ENCODE results near the gene RAD51B.

The RAD51B gene

DNA sequence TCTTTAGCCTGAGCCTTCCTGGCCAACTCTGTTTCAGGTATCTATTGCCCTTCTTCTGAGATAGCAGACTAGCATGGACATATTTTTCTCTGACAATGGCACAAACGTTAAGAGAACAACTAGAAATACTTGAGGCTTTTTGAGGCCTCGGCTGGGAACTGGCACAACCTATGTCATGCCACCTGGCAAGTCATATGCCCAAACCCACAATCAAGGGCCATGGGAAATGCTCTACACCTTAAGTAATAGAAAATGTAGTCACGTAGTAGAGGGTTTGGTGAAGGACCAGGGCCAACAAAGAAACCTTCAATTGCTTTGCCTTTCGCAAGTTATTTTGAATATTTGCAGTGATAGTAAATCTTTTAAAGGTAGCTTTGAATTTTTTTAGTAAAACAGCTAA, 647.8 kb downstream of the RAD51B start:
- no peak for DNase-seq (ENCODE audit: low read depth)

DNA sequence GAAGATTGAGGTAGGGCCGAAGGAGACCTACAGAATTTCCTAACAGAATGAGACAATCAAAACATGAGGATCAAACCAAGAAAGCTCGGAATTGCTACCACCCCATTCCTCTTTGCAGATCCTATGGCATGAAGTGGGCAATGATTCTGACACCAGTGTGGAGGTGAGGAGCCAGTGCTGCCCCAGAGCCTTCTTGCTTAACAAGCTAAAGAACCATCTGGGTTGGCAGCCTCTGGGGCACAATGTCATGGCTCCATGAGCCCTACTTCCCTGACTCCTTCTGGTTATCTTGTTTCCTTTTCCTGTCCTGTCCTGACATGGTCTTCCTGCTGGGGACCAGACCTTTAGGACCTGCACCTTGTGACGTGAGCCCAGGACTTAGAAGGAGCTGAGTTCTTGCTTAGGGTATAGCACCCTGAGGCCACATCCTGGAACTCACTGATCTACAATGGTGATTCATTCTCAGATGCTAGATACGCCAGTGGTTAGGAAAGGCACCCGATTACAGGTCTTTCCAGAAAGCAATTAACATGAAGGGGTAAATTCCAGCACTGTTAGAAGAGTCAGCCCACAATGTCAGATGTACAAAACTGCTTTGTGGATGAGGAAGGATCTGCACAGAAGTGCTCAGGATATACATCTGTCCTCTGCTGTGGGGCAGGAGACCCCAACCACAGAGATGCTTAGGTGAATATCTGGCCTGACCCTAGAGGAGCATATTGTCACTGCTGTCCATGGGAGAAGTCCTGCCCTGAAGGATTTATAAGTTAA, 649.0 kb downstream of the RAD51B start:
- peak; percentile 91 for DNase-seq (ENCODE audit: low read depth)

DNA sequence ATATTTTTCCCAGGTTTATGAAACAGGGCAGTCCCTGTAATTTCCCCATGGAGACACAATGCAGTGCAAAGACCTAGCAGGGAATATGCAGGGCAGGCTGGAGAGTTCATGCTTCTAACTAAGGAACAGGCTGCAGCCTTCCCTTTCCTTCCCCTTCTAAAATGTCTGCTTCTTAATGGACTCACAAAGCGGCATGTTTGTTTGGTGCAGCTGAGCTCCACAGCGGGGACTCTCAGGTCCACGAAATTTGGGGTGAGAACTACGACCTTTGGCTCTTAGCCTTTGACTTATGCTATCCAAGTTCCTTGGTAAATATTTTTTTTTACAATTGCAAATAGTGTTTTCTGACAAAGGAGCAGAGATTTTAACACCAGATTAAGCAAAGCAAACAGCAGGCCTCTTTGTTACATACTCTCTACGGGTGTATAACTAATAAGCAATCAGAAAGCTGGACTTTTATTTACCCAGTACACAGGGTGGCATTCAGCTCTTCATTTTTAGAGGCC, 649.7 kb downstream of the RAD51B start:
- DNase-seq (ENCODE audit: low read depth), result no peak

DNA sequence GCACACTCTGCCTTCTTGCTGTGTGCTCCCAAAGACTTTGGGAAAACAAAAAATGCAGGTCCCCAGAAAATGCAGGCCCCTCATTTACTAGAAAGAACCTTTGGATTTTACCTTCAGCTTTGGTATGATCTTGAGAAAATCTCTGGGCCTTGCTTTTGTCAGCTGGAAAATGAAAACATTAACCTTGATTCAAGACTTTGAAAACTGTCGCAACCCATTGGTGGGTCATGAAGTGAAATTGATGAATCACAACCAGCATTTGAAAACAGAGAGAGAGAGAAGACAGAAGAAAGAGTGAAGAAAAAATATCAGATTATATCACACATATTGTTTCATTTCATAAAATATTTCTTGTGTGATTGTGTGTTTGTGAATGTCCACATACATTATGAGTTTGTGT, 650.8 kb downstream of the RAD51B start:
- peak; percentile 54 for DNase-seq (ENCODE audit: low read depth)

DNA sequence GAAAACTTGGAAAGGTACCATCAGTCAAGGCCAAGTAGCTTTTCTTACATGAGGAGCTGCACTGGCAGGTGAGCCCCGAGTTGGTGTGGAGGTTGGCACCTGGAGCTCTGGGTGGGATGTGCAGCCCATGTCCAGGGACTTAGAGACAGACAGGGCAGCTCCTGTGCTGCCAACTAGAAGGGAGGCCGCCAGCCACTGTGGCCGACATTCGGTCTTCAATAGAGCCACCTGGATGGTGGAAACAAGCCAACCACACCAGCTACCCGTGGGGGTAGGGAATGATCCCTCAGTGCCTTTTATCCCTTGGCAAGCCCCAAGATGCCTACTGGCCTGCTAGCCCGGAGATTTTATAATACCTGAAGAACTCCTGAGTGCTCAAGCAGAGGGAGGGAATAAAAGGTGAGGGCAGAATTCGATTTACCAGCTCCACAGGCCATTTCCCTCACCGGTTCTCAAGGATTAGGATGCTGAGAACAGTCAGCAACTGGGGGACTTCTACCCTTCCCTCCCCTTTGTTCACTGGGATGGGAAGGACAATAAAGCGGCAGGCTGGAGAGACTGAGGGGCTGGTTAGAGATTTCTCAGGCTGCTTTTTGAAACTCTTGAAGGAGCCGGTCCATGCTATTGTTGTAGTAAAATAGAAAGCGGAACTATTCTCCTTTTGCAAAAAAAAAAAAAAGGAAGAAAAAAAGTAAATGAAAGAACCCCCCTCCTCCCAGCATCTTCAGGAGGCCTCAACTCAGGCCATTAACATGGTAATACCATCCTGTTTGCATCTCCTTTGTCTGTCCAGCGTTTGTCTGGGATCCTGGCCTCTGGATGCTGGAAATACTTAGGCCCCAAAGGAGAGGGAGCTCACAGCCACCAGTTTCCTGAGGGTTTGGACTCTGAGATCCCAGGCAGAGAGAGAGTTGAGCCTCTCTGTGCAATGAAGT, 651.7 kb downstream of the RAD51B start:
- DNase-seq (ENCODE audit: low read depth), result no peak

DNA sequence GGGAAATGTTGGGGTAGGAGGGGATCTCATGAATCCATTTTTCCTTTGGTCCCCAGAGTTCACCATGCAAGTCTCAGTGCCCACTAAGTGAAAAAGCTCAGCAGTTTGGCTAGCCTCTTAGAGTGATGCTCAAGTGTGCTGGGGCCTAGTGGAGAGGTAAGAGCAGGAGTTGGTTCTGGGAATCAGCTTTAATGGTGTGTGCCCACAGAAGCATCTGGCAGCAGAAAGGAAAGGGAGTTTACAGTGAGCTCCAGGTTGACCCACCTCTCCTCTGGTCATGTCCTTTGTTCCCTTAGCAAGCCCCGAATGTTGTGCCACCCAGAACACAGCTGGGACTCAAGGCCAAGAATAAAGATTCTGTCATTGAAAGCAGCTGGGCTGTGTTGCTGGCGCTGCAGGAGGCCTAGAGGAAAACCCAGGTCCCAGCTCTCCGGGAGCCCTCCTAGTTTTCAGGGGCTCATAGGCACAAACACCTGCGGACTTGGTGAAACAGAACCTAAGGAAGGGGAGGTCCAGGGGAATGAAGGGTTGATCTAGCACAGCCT, 652.5 kb downstream of the RAD51B start:
- no peak for DNase-seq (ENCODE audit: low read depth)

DNA sequence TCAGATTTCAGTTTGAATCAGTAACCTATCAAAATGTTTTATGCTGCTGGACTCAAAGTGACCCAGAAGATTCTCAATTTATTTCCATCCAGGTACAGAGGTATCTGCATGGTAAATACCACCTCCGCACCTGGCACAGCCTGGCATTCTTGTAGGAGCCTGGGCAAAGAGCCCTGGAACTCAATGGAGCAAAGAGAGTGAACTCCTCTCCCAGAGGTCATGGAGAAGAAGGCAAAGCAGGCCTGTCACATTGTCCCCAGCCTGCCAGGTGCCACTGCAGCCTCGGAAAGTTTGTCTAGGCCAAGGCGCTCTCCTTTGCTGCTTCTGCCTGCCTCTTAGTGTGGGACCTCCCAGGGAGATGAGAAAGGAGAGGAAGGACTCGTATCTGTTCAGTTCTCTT, 653.5 kb downstream of the RAD51B start:
- DNase-seq (ENCODE audit: low read depth), result no peak

DNA sequence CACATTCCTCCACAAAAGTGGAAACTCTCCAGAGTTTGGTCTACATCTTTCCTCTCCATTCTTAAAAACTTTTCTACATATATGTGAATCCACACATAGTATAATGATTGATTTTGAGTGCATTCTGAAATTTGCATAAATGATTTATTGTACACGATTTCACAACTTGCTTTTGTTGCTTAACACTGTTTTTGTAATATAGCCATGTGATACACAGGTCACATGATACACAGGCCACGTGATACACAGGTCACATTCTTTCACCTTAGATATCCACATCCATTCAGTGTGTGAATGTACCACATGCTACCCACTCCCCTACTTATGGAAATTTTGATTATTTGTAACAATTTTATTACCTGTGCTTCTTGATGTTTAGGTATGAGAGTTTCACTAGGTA, 654.2 kb downstream of the RAD51B start:
- peak; percentile 56 for DNase-seq (ENCODE audit: low read depth)

DNA sequence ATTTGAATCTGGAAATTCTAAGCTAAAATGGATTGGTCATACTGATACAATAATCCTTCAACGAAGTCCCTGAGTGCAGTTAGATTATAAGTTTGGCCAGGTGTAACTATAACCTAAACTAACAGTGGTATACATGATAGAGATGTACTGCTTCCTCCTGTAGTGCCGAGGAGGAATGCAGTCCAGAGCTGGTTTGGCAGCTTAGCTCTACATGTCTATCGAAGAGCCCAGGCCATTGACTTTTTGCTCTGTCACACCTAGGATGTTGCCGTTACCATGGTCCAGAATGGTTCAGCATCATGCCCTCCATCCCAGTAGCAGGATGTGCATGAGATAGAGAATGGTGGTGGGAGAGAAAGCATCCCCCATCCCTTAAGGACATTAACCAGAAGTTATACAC, 655.2 kb downstream of the RAD51B start:
- no peak for DNase-seq (ENCODE audit: low read depth)

DNA sequence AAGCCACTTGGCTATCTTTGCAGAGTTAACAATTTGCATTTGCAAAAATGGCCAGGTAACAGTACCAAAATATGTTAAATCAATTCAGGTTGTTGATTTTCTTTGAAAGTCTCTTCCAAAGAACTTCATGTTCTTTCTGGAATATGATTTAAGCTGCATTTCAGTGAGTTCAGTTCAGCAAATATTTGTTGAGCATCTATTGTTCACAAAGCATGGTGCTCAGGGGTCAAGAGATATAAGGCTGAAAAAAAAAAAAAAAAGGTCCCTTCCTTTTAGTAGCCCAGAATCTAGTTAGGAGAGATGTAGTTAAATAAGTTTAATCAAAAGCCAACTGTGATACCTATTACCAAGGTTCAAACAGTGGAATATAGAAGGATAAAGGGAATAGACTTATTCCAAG, 656.2 kb downstream of the RAD51B start:
- DNase-seq (ENCODE audit: low read depth), result no peak

DNA sequence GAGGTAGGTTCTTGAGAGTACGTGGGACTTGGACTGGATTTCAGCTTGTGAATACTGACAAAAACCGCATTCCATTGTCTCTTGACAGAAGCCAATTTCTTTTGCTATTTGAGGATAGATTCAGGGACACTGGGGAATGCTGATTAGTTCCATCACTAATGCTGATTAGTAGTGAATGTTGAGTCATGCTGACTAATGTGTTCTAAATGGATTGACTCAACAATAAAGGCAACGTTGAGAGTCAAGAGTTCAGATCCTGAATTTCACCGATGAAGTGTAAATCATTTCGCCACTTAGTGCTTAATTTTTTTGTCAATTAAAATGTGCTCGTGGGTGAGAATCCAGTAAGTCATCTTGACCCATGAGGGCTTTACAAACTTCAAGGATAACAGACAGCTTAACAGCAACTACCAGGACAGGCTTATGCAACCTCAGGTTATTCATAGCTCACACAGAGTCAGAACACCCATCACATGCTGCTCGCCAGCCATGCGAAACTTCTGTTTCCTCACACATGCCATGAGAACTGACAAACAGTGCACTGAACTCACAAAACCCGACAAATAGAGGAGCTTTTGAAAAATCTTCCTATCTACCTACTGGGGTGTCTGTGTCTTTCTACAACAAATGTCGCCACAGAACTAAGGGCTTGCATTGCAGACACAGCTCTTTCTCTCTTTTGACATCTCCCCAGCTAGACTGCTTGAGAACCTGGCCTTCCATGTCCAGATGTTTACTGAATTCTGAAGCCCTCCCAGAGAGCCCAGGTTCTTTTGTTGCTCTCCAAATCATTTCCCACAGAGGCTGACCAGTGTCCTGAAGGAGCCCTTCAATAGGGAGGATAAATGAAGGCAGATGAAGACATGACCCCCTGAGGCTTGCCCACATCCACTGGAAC, 656.9 kb downstream of the RAD51B start:
- peak; percentile 99 for DNase-seq (ENCODE audit: low read depth)

DNA sequence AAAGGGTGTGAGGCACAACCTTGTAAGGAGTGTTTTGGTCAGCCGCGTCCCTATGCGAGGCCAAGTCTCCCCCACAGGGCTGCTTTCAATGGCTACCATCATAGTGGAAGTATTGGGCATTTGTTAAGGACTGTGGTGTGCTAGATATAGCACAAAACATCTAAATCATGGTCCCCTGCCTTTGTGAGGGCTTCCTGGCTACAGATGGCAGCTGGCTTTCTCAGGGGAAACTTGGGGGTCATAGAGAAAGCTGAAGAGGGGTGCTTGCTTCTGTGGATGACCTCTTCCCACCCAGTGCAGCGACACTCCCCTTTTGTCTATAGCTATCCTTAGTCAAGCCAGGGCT, 657.5 kb downstream of the RAD51B start:
- no peak for DNase-seq (ENCODE audit: low read depth)

DNA sequence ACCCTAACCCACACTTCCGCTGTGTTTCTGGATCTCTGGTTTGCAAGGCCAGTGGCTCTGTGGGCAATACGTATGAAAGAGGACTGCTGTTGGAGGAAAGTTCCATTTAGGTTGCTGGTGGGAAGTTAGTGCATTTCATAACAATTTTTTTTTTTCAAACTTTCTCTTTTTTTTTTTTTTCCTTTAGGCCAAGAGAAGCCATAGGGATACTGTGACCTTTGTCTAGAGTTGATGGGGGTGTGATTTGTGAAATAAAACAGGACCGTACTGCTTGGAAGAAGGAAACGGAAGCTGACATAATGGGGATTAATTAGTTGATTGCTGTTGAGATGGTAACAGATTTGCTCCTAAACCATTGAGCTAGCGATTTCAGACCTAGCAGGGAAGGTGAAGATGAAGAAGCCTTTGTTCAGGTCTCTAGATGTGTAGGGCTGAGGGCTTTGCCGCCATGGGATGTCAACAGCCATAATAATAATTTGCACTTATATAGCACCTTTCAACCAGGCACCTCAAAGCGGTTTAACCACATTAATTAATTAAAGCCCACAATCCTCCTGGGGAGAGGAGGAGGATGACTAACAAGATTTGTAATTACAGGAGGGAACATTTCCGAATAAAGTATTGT, 658.0 kb downstream of the RAD51B start:
- no peak for DNase-seq (ENCODE audit: low read depth)

DNA sequence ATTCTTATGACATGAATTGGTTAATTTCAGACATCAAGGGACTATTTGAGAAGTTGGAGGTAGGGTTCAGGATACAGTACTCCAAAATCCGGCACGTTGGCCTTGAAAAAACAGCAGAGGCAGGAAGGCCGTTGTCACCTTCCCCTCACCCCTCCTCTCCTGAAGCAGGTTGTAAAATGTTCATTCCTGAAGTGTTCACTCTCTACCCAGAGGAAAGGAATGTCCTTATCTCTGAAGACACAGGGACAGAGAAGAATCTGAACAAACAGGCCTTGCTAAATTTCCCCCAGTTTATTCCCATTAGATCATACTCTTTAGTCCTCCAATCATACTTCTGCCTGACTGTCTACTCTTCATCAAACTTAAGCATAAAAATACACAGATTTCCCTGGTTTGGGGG, 659.7 kb downstream of the RAD51B start:
- peak; percentile 69 for DNase-seq (ENCODE audit: low read depth)

DNA sequence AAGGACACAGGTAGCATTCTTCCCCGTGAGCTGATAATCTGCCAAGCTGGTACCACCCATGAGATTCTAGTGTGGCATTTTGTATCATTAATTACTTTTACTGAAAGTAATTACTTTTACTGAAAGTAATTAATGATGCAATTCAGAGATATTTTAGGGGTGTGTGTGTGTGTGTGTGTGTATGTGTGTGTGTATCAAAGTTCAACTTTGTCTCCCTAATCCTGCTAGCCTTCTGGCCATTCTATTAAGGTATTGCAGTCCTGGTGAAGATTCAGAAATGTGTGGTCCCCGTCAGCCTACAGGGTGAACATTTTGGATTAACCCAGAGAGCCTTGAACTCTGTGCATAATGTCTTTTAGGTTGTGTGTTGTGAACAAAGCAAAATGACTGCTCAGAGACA, 662.4 kb downstream of the RAD51B start:
- no peak for DNase-seq (ENCODE audit: low read depth)

DNA sequence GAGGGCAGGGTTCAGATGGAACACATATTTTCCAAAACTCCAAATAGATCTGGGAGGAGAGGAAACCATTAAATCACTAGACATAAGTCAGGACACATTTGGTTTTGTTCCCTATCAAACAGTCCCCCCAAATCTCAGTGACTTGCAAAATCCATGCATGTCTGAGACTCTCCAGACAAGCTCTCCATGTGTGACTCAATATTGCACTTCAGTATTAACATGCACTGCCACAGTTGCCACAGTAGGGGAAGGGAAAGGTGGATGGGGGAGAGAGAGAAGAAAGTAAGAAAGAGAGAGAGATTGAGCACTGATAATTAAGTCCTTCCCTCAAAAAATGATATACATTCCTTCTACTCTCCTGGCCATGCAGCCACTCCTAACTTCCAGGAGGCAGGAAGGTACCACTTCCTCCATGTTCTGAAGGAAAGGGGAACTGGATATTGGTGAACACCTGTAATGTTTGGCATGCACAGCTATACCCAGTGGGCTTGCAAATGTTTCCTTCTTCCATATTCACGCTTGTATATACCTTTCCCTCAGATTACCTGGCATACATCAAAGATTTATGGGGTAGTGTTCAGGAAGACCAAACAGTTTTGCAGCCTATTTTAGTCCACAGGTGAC, 663.3 kb downstream of the RAD51B start:
- DNase-seq (ENCODE audit: low read depth), result no peak

DNA sequence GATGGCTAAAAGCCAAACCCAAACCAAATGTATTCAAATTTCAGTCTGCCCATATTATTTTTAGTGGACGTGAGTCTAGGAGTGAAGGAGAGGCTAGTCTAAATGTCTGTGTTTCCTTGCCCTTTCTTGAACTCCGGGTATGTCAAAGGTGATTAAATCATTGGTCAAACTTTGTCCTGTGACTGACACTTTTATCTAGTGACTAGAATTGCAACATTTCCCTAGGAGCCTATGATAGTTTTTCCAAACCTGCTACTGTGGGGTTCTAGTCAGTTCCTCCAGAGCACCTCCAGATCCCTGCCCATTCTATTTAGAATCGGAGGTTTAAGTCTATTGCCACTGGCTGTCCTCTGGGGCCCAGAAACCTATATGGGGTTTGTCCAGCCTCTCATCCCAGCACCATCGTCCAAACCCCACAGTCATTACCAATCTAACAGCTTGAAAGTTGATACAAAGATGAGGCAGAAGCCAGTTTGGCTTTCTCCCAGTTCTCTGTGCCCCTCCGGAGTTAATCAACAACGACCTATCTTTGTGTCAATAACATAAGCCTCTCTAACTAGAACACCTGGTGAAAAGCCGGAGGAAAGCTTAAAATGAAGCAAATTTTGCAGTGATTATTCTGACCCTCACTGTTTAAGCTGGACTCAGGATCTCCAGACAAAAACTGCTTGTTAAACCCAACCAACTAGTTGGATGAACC, 666.6 kb downstream of the RAD51B start:
- no peak for DNase-seq (ENCODE audit: low read depth)

DNA sequence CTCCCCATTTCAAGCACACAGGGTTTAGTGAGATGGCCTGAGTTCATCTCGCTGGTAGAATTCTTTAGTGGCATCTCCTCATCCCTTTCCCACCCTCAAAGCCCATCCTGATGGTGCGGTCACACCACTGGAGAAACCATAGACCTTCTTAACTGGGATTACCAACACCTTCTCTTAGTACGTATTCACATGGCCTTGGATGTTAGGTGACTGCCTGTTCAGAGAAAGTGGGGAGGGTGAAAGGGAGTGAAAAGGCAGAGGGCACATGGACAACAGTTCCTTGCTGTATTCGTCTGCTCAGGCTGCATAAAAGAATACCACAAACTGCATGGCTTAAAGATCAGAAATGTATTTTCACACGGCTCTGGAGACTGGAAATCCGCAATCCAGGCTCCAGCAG, 667.2 kb downstream of the RAD51B start:
- DNase-seq (ENCODE audit: low read depth), result no peak

DNA sequence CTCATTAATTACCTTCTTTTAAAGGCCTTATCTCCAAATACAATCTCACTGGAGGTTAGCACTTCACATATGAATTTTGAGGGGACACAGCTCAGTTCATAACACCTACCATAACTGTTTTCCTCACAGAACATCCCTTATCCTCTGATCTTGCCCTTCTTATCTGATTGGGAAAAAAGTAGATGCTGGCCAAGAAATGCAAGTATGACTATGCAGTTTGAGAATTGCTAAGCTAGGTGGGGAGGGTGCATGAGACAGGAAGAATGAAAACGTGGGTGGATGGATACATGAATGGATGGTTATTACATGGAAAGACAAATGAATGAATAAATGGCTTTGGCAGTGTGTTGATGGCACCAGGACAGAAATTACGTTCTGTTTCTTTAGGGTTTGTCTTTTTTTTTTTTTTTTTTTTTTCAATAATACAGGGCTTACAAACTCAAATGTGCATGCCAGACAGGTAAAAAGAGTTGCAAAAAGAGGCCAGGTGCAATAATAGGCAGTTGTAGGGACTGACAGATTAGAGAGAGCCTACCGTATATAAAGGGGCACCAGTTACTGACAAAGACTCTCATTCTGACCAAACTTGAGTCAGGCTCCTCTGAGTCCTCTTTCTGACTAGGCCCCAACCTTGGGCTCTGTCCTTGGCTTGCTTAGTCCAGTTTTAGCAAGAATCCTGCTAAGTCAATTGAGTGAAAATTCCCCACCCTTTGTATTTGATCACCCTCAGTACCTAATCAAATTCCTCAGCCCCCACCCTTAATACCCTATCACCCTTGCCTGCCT, 668.4 kb downstream of the RAD51B start:
- peak; percentile 78 for DNase-seq (ENCODE audit: low read depth)

All from iris pigment epithelial cell (primary cell).